Measurements from ENCODE around the gene PRICKLE3.

DNA sequence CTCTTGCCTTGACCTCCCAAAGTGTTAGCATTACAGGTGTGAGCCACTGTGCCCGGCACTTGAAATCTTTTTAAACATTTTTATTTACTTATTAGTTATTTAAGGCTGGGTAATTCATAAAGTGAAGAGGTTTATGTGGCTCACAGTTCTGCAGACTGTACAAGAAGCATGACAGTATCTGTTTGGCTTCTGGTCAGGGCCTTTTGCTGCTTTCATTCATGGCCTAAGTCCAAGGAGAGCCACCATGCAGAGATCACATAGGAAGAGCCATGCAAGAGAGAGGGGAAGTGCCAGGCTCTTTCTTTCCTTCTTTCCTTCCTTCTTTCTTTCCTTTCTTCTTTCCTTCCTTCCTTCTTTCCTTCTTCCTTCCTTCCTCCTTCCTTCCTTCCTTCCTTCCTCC is 52.4 kb downstream of the PRICKLE3 start:
- TF ChIP-seq, protein P1, sequence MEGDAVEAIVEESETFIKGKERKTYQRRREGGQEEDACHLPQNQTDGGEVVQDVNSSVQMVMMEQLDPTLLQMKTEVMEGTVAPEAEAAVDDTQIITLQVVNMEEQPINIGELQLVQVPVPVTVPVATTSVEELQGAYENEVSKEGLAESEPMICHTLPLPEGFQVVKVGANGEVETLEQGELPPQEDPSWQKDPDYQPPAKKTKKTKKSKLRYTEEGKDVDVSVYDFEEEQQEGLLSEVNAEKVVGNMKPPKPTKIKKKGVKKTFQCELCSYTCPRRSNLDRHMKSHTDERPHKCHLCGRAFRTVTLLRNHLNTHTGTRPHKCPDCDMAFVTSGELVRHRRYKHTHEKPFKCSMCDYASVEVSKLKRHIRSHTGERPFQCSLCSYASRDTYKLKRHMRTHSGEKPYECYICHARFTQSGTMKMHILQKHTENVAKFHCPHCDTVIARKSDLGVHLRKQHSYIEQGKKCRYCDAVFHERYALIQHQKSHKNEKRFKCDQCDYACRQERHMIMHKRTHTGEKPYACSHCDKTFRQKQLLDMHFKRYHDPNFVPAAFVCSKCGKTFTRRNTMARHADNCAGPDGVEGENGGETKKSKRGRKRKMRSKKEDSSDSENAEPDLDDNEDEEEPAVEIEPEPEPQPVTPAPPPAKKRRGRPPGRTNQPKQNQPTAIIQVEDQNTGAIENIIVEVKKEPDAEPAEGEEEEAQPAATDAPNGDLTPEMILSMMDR (IDR thresholded peaks at IDR 0.05) = no peak
- no peak for TF ChIP-seq POLR2A (IDR thresholded peaks at IDR 0.05)
